Fibroblast of mammary gland (primary cell): ENCODE measurements around the gene TRIM22.

ENCODE experiments used
- DNase-seq: peaks from one replicate; pipeline ENCODE4 v3.0.0-alpha.2; 2010; ENCODE audit warnings: low read depth
- H3K4me3 ChIP-seq: 2 replicates; pipeline ENCODE4 v1.5.1; 2011; ENCODE audit warnings: low read depth, mild to moderate bottlenecking, low read length, moderate library complexity; ENCODE audit not compliant: control insufficient read depth
- TF ChIP-seq, protein P1 (sequence below): conservative IDR thresholded peaks from 2 replicates; pipeline ENCODE4 v1.5.1; 2011; ENCODE audit warnings: low read depth, low read length, inconsistent platforms; ENCODE audit not compliant: control insufficient read depth, insufficient read depth

Gene TRIM22

DNA sequence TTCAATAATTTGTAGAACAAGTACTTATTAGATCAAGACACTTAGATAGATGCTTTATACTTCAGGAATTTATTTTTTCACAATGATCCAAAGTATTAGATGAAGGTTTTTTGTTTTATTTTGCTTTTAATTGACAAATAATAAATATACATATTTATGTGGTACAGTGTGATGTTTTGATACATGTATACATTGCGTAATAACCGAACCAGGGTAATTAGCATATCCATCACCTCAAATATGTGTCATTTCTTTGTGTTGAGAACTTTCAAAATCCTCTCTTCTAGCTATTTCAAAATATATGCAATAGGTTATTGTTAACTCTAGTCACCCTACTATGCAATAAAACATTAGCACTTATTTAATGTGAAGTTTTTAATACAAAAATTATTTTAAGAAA, 26.1 kb upstream of the TRIM22 start:
- TF ChIP-seq, protein P1, sequence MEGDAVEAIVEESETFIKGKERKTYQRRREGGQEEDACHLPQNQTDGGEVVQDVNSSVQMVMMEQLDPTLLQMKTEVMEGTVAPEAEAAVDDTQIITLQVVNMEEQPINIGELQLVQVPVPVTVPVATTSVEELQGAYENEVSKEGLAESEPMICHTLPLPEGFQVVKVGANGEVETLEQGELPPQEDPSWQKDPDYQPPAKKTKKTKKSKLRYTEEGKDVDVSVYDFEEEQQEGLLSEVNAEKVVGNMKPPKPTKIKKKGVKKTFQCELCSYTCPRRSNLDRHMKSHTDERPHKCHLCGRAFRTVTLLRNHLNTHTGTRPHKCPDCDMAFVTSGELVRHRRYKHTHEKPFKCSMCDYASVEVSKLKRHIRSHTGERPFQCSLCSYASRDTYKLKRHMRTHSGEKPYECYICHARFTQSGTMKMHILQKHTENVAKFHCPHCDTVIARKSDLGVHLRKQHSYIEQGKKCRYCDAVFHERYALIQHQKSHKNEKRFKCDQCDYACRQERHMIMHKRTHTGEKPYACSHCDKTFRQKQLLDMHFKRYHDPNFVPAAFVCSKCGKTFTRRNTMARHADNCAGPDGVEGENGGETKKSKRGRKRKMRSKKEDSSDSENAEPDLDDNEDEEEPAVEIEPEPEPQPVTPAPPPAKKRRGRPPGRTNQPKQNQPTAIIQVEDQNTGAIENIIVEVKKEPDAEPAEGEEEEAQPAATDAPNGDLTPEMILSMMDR, result no peak
- no peak for DNase-seq
- H3K4me3 ChIP-seq, result no peak overlapping the region

DNA sequence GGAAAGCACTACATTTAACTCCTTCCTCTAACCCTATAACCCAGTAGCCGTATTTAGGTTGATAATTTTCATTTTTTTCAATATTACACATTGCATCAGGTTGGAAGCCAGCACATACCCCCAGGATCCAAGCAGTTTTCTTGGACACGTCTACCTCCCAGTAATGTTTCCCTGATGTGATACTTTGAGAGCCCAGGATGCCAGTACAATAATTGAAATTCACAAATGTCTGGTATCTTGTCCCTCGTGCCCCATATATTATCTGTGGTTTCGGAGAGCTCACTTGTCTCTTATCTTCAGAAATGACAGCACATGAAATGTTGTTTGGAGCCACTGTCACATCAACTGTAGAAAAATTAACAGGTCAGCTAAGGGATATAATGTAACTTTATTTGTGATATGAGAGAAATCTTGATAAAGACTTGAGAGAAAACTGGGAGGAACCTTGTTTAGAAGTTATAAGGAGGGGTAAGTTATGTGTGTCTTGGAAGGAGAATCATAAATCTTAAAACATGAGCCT, 24.5 kb upstream of the TRIM22 start:
- DNase-seq, result no peak
- TF ChIP-seq, protein P1, result no peak
- no peak overlapping the region for H3K4me3 ChIP-seq

DNA sequence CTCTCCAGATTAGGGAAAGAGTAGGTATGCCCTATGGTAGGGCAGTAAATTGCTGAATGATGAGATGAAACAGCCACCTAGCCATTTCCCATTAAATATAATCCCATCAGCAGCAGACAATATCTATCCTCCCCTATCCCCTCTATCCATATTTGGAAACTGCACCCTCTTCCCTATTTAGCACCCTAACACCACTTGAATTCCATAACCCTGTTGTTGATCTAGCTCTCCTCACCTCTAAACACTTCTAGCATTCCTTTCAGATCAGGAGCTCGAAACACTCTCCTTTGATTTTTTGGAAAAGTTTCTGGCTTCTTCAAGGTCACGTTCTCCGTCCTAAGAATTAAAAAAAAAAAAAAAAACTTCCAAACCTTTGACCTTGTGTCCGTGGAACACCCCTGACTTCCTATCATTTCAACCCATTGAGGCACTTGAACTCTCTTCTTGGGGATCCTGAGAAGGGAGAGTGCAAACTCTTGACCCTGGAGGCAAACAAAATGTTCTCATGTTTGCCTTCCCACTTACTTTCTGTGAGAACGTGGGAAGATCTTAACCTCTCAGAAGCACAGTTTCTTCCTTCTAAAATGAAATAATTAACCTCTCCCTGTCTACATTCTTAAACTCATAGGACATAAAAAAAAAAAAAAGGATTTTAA, 23.7 kb upstream of the TRIM22 start:
- TF ChIP-seq, protein P1, result no peak
- no peak overlapping the region for H3K4me3 ChIP-seq
- no peak for DNase-seq

DNA sequence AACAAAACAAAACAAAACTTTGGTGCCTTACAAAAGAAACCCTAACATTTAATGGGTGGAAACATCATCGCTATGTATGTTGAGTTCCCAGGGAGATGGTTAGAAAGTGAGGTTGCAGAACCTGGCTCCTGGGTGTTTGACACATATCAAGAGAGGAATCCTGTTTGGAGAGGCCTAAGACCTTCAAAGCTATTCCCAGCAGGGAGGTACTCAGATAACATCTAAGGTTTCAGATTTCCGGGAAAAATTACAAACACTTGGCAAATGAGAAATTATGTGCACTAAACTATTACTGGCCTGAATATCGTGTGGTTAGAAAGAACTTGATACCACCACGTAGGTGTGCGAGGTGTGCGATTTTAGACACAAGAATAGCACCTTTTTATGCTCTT, 23.2 kb upstream of the TRIM22 start:
- TF ChIP-seq, protein P1, result no peak
- no peak for DNase-seq
- H3K4me3 ChIP-seq, result no peak overlapping the region

DNA sequence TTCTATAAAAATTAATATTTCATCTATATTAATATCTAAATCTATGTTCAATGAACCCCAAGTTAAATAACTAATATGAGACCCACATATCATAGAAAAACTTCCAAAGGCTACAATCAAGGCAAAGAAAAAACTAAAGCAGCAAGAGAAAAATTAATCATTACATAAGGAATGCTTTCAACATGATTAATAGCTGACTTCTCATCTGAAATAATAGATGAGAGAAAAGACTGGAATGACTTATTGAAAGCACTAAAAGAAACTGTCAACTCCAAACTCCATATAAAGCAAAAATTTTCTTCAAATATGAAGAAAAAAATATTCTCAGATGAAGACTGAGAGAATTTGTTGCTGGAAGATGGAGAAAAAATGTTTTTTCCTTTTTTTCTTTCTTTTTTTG, 17.8 kb upstream of the TRIM22 start:
- no peak overlapping the region for H3K4me3 ChIP-seq
- no peak for DNase-seq
- TF ChIP-seq, protein P1, result no peak

DNA sequence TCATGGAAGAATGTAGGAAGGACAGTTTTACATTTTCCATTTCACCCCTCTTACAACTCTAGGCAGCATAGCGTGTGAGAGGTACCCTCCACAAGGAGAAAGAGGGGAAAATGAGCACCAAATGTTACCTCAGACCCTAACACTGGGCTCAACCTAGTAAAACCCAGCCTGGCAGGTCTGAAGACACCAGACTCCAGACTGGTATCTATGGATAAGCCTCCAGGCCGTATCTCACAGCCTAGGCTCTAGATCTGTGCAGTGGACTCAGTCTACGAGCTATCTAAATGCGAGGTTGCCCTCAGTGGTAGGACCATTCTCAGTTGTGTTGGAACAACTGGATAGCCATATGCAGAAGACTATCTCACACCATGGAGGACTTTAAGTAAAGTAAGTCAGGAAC, 15.2 kb upstream of the TRIM22 start:
- no peak overlapping the region for H3K4me3 ChIP-seq
- no peak for DNase-seq
- TF ChIP-seq, protein P1, result no peak
